OCI-LY1 (cell line): ENCODE measurements around the gene ACSS1.

ENCODE experiments used
- H2AFZ ChIP-seq: fragments of 200-600 bp; sonication (generic), shearing (Covaris generic); 2 replicates; pipeline ENCODE4 v1.6.0; 2014; ENCODE audit warnings: antibody characterized with exemption, mild to moderate bottlenecking, low read length
- H3F3A ChIP-seq: fragments of 200-600 bp; sonication (generic), shearing (Covaris generic); 2 replicates; pipeline ENCODE4 v1.6.0; 2014; ENCODE audit warnings: mild to moderate bottlenecking, antibody characterized with exemption, low read length, moderate library complexity; ENCODE audit not compliant: insufficient read depth
- H3K27ac ChIP-seq: fragments of 200-600 bp; sonication (generic); 2 replicates; pipeline ENCODE4 v1.5.1; 2014; ENCODE audit warnings: low read length, mixed run types, mild to moderate bottlenecking, low read depth; ENCODE audit not compliant: poor library complexity, severe bottlenecking
- H3K27me3 ChIP-seq: fragments of 200-600 bp; sonication (generic); 2 replicates; pipeline ENCODE4 v1.6.0; 2014; ENCODE audit warnings: antibody characterized with exemption, mild to moderate bottlenecking, low read length, moderate library complexity; ENCODE audit not compliant: insufficient read depth
- H3K36me3 ChIP-seq: fragments of 200-600 bp; sonication (generic); 2 replicates; pipeline ENCODE4 v1.6.1; 2014; ENCODE audit warnings: mild to moderate bottlenecking, antibody characterized with exemption, low read length, moderate library complexity, mixed read lengths; ENCODE audit not compliant: insufficient read depth
- H3K4me1 ChIP-seq: fragments of 200-600 bp; sonication (generic); 2 replicates; pipeline ENCODE4 v1.5.1; 2014; ENCODE audit warnings: mild to moderate bottlenecking, low read length, moderate library complexity; ENCODE audit not compliant: insufficient read depth, severe bottlenecking
- H3K4me2 ChIP-seq: fragments of 200-600 bp; sonication (generic), shearing (Covaris generic); 2 replicates; pipeline ENCODE4 v1.6.1; 2014; ENCODE audit warnings: low read length
- H3K4me3 ChIP-seq: fragments of 200-600 bp; sonication (generic); 2 replicates; pipeline ENCODE4 v1.5.1; 2014; ENCODE audit warnings: low read length, low read depth, mild to moderate bottlenecking, mixed read lengths; ENCODE audit not compliant: poor library complexity, severe bottlenecking
- H3K79me2 ChIP-seq: fragments of 200-600 bp; shearing (Covaris generic); 2 replicates; pipeline ENCODE4 v1.6.1; 2016; ENCODE audit warnings: mixed run types, low read length, mixed read lengths; ENCODE audit not compliant: insufficient read depth
- H3K9ac ChIP-seq: fragments of 200-600 bp; sonication (generic), shearing (Covaris generic); 2 replicates; pipeline ENCODE4 v1.6.1; 2014; ENCODE audit warnings: mild to moderate bottlenecking, low read length, mixed read lengths
- H3K9me2 ChIP-seq: fragments of 200-600 bp; sonication (generic), shearing (Covaris generic); 2 replicates; pipeline ENCODE4 v1.6.1; 2014; ENCODE audit warnings: low read depth, mild to moderate bottlenecking, low read length, mixed read lengths
- H3K9me3 ChIP-seq: fragments of 200-600 bp; shearing (Covaris generic); 2 replicates; pipeline ENCODE4 v1.6.1; 2014; ENCODE audit warnings: low read length, mixed read lengths
- H4K20me1 ChIP-seq: fragments of 200-600 bp; sonication (generic), shearing (Covaris generic); 2 replicates; pipeline ENCODE4 v1.6.0; 2016; ENCODE audit warnings: mild to moderate bottlenecking, low read length; ENCODE audit not compliant: insufficient read depth
- EZH2 ChIP-seq: fragments of 200-600 bp; sonication (generic), shearing (Covaris generic); IDR thresholded peaks from 2 replicates; pipeline ENCODE4 v1.8.0; 2017; ENCODE audit warnings: borderline replicate concordance, mixed run types, mild to moderate bottlenecking, antibody characterized with exemption, low read length, moderate library complexity, mixed read lengths
- TF ChIP-seq, protein P1 (sequence below): fragments of 200-600 bp; sonication (generic), shearing (Covaris generic); IDR thresholded peaks from 2 replicates; pipeline ENCODE4 v1.5.1; 2017; ENCODE audit warnings: mild to moderate bottlenecking, antibody characterized with exemption, low read length, moderate library complexity, mixed read lengths

ACSS1 gene

DNA sequence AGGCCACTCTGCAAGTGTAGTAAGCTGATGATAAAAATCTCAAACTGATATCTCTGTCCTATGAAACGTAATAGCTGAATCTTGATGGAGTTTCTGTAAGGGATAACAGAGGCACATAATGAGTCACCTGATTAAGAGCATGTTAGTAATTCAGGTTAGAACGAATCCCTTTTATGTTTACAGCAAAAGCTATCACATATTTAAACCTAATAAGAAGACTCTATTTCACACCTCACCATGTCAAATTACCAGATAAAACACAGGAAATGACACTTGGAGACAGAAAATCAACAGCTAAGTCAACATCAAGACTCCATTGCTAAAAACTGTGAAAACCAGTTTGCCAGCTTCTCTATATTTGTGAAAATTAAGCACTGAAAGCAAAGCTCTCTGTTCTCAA, 97.1 kb downstream of the ACSS1 start:
- Histone ChIP-seq H3K9me2 (no peaks in the 10 kb centered on the region), H3K27me3 (no peaks in the 10 kb centered on the region), H3K9ac (no peak overlapping the region), H3K9me3 (no peaks in the 10 kb centered on the region), H3F3A (no peaks in the 10 kb centered on the region), H3K4me1 (no peaks in the 10 kb centered on the region), H3K27ac (no peak overlapping the region), H2AFZ (no peak overlapping the region), H3K36me3 (peaks cover 26% of the 10 kb centered on the region), H4K20me1 (no peaks in the 10 kb centered on the region), H3K4me3 (no peak overlapping the region), H3K4me2 (no peak overlapping the region), H3K79me2 (no peaks in the 10 kb centered on the region)
- no peak for TF ChIP-seq EZH2
- TF ChIP-seq, protein P1, sequence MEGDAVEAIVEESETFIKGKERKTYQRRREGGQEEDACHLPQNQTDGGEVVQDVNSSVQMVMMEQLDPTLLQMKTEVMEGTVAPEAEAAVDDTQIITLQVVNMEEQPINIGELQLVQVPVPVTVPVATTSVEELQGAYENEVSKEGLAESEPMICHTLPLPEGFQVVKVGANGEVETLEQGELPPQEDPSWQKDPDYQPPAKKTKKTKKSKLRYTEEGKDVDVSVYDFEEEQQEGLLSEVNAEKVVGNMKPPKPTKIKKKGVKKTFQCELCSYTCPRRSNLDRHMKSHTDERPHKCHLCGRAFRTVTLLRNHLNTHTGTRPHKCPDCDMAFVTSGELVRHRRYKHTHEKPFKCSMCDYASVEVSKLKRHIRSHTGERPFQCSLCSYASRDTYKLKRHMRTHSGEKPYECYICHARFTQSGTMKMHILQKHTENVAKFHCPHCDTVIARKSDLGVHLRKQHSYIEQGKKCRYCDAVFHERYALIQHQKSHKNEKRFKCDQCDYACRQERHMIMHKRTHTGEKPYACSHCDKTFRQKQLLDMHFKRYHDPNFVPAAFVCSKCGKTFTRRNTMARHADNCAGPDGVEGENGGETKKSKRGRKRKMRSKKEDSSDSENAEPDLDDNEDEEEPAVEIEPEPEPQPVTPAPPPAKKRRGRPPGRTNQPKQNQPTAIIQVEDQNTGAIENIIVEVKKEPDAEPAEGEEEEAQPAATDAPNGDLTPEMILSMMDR = no peak

DNA sequence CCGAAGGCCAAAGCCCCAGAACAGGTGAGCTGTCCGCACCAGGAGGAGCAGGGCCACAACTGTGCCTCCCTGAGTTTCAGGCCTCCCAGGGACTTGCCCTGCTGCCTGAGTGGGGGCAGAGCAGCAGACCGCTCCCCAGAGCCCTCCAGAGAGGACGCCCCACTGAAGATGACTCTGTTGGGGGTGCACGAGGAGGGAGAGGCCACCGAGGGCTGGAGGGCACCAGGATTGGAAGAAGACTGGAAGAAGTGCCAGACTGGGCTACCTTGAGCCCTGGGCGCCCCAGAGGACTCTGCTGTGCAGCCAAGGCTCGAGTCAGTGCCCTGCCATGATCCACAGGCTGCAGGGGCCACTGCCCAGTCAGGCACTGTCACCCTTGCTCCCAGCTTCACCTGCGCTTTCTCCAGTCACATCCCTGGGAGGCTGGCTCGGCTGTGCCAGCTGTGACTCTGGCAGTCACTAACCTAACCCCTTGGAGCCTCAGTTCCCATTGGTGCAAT, 97.6 kb downstream of the ACSS1 start:
- H3K36me3 ChIP-seq = peaks cover 21% of the 10 kb centered on the region
- no peak overlapping the region for H3K4me2 ChIP-seq
- no peak overlapping the region for H3K27ac ChIP-seq
- H3K9me3 ChIP-seq = no peaks in the 10 kb centered on the region
- TF ChIP-seq, protein P1 = no peak
- TF ChIP-seq EZH2 = no peak
- H2AFZ ChIP-seq = no peak overlapping the region
- no peaks in the 10 kb centered on the region for H3K4me1 ChIP-seq
- no peak overlapping the region for H3K9ac ChIP-seq
- H3K79me2 ChIP-seq = no peaks in the 10 kb centered on the region
- H3K9me2 ChIP-seq = no peaks in the 10 kb centered on the region
- no peaks in the 10 kb centered on the region for H3K27me3 ChIP-seq
- H4K20me1 ChIP-seq = no peaks in the 10 kb centered on the region
- no peak overlapping the region for H3K4me3 ChIP-seq
- no peaks in the 10 kb centered on the region for H3F3A ChIP-seq

DNA sequence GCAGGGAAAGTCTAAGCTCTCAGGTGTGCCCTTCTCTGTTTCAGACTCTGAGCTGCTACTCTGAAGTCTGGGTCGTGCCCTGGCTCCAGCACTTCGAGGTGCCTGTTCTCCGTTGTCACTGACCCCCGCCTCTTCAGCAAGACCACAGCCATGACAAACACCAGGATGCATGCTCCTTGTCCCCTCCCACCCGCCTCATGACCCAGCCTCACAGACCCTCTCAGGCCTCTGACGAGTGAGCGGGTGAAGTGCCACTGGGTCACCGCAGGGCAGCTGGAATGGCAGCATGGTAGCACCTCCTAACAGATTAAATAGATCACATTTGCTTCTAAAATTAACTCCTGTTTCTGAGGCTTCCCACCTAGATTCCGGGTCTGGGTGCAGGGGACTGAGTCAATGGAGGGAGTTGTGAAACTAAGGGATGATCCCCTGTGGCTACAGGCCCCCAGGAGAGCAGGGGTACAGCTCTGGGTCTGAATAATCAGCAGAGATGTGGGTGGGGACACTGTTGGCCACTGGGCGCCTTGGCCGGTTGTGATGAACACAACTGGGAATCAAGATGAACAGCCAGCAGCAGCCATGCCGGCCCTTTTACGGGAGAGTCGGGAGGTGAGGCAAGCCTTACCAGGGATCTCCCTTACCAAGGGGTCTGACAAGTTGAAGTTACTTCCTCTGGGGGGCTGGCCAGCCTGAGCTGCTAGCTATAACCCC, 98.2 kb downstream of the ACSS1 start:
- peaks cover 6% of the 10 kb centered on the region for H3K4me1 ChIP-seq
- peaks cover 21% of the 10 kb centered on the region for H3K36me3 ChIP-seq

More for the DNA sequence above, 98.2 kb downstream of the ACSS1 start:
- H3K9me3 ChIP-seq = no peaks in the 10 kb centered on the region
- TF ChIP-seq, protein P1 = no peak
- TF ChIP-seq EZH2 = no peak
- no peak overlapping the region for H2AFZ ChIP-seq
- no peaks in the 10 kb centered on the region for H3K9me2 ChIP-seq
- H3K27me3 ChIP-seq = no peaks in the 10 kb centered on the region
- H4K20me1 ChIP-seq = no peaks in the 10 kb centered on the region
- no peak overlapping the region for H3K4me2 ChIP-seq
- H3F3A ChIP-seq = no peaks in the 10 kb centered on the region
- H3K4me3 ChIP-seq = no peak overlapping the region
- no peak overlapping the region for H3K9ac ChIP-seq
- no peak overlapping the region for H3K27ac ChIP-seq
- no peaks in the 10 kb centered on the region for H3K79me2 ChIP-seq
